ENCODE measurements around the gene HADHB.

Gene HADHB

GRCh38 chr2:26202981-26203490 lies 41.7 kb upstream of the HADHB start:
- Histone ChIP-seq H3K36me3 (ENCODE audit: low read depth) (peaks cover 88% of the 10 kb centered on the region), H3K27ac (ENCODE audit: poor library complexity, severe bottlenecking) (no peak overlapping the region), H3K27me3 (ENCODE audit: insufficient read depth, poor library complexity, severe bottlenecking) (no peaks in the 10 kb centered on the region), H3K9me3 (ENCODE audit: severe bottlenecking) (no peaks in the 10 kb centered on the region), H3K4me3 (ENCODE audit: severe bottlenecking) (no peak overlapping the region), H3K4me1 (ENCODE audit: insufficient read depth, poor library complexity, severe bottlenecking) (no peaks in the 10 kb centered on the region)
- no peak for DNase-seq (ENCODE audit: low spot score)
- no peak for TF ChIP-seq CTCF (IDR thresholded peaks at IDR 0.05; ENCODE audit: poor library complexity, severe bottlenecking)
- ATAC-seq (ENCODE audit: low read depth) = no peak

- peaks cover 90% of the 10 kb centered on the region for H3K36me3 ChIP-seq (ENCODE audit: low read depth)
- no peaks in the 10 kb centered on the region for H3K4me1 ChIP-seq (ENCODE audit: insufficient read depth, poor library complexity, severe bottlenecking)
- ATAC-seq (ENCODE audit: low read depth) (no peak), DNase-seq (ENCODE audit: low spot score) (no peak)
- TF ChIP-seq CTCF (IDR thresholded peaks at IDR 0.05; ENCODE audit: poor library complexity, severe bottlenecking) = no peak
- H3K27ac ChIP-seq (ENCODE audit: poor library complexity, severe bottlenecking) = no peak overlapping the region
- no peaks in the 10 kb centered on the region for H3K27me3 ChIP-seq (ENCODE audit: insufficient read depth, poor library complexity, severe bottlenecking)
- H3K9me3 ChIP-seq (ENCODE audit: severe bottlenecking) = no peaks in the 10 kb centered on the region
- no peak overlapping the region for H3K4me3 ChIP-seq (ENCODE audit: severe bottlenecking)
Observed at GRCh38 chr2:26203906-26204305, 40.8 kb upstream of the HADHB start.

- Histone ChIP-seq H3K9me3 (ENCODE audit: severe bottlenecking) (no peaks in the 10 kb centered on the region), H3K4me1 (ENCODE audit: insufficient read depth, poor library complexity, severe bottlenecking) (no peaks in the 10 kb centered on the region), H3K36me3 (ENCODE audit: low read depth) (peaks cover 93% of the 10 kb centered on the region), H3K4me3 (ENCODE audit: severe bottlenecking) (no peak overlapping the region), H3K27ac (ENCODE audit: poor library complexity, severe bottlenecking) (no peak overlapping the region), H3K27me3 (ENCODE audit: insufficient read depth, poor library complexity, severe bottlenecking) (no peaks in the 10 kb centered on the region)
- no peak for DNase-seq (ENCODE audit: low spot score)
- TF ChIP-seq CTCF (IDR thresholded peaks at IDR 0.05; ENCODE audit: poor library complexity, severe bottlenecking) = no peak
- no peak for ATAC-seq (ENCODE audit: low read depth)
Observed at GRCh38 chr2:26212011-26212410, 32.7 kb upstream of the HADHB start.

GRCh38 chr2:26214759-26215158 lies 30.0 kb upstream of the HADHB start:
- ATAC-seq (ENCODE audit: low read depth) = no peak
- no peak for DNase-seq (ENCODE audit: low spot score)
- Histone ChIP-seq H3K27ac (ENCODE audit: poor library complexity, severe bottlenecking) (no peak overlapping the region), H3K27me3 (ENCODE audit: insufficient read depth, poor library complexity, severe bottlenecking) (no peaks in the 10 kb centered on the region), H3K9me3 (ENCODE audit: severe bottlenecking) (no peaks in the 10 kb centered on the region), H3K4me1 (ENCODE audit: insufficient read depth, poor library complexity, severe bottlenecking) (no peaks in the 10 kb centered on the region), H3K4me3 (ENCODE audit: severe bottlenecking) (no peak overlapping the region), H3K36me3 (ENCODE audit: low read depth) (peaks cover 80% of the 10 kb centered on the region)
- TF ChIP-seq CTCF (IDR thresholded peaks at IDR 0.05; ENCODE audit: poor library complexity, severe bottlenecking) = no peak

GRCh38 chr2:26215833-26216232 lies 28.9 kb upstream of the HADHB start:
- Histone ChIP-seq H3K4me1 (ENCODE audit: insufficient read depth, poor library complexity, severe bottlenecking) (no peaks in the 10 kb centered on the region), H3K36me3 (ENCODE audit: low read depth) (peaks cover 72% of the 10 kb centered on the region), H3K4me3 (ENCODE audit: severe bottlenecking) (no peak overlapping the region), H3K9me3 (ENCODE audit: severe bottlenecking) (no peaks in the 10 kb centered on the region), H3K27me3 (ENCODE audit: insufficient read depth, poor library complexity, severe bottlenecking) (no peaks in the 10 kb centered on the region), H3K27ac (ENCODE audit: poor library complexity, severe bottlenecking) (no peak overlapping the region)
- DNase-seq (ENCODE audit: low spot score) (no peak), ATAC-seq (ENCODE audit: low read depth) (no peak)
- TF ChIP-seq CTCF (IDR thresholded peaks at IDR 0.05; ENCODE audit: poor library complexity, severe bottlenecking) = no peak
